Bronchial epithelial cell (primary cell): Measurements from ENCODE around the gene LGALS7. TPM values are rescaled to one million over a fixed set of nuclear protein-coding genes. Genes with fewer than 3 reads are reported as not detected.

ENCODE experiments used
- DNase-seq: peaks from one replicate; pipeline ENCODE4 v3.0.0-alpha.2; 2010; ENCODE audit warnings: low read depth
- FAIRE-seq: peaks from 2 replicates; lab custom pipeline; 2011; peaks lifted over from hg19 to GRCh38; lab: Jason Lieb, UNC
- H3K27me3 ChIP-seq: 2 replicates; pipeline ENCODE4 v1.5.1; 2011; ENCODE audit warnings: low read length; ENCODE audit not compliant: control insufficient read depth, insufficient read depth
- H3K36me3 ChIP-seq: 2 replicates; pipeline ENCODE4 v1.5.1; 2011; ENCODE audit warnings: low read length; ENCODE audit not compliant: control insufficient read depth, insufficient read depth
- H3K4me3 ChIP-seq: 2 replicates; pipeline ENCODE4 v1.5.1; 2011; ENCODE audit warnings: mild to moderate bottlenecking, low read depth, low read length, control low read depth
- CTCF ChIP-seq: IDR thresholded peaks from 2 replicates; pipeline ENCODE4 v1.5.1; 2011; ENCODE audit warnings: mild to moderate bottlenecking, moderate library complexity, low read length, control low read depth, inconsistent platforms; ENCODE audit not compliant: insufficient read depth, severe bottlenecking
- total RNA-seq: library from RNA; depleted of rRNA; stranded (reverse); fragments of >200 nt; gene quantifications from 2 replicates; pipeline ENCODE4 v1.2.1, GENCODE V29; 2014

Gene LGALS7
- total RNA-seq, 1 donor from 2014 or later, result 406 TPM

DNA sequence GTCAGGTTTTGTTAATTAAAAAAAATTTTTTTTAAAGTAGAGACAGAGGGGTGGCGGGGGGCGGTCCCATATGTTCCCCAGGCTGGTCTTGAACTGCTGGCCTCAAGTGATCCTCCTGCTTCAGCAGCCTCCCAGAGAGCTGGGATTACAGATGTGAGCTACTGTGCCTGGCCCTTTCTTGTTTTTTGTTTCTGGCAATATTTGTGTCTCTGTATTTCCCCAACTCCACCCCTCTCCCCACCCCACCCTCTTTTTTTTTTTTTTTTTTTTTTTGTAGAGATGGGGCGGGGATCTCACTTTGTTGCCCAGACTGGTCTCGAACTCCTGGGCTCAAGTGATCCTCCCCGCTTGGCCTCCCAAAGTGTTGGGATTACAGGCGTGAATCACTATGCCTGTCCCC, 28.4 kb downstream of the LGALS7 start:
- H3K4me3 ChIP-seq, result no peak overlapping the region
- TF ChIP-seq CTCF, result no peak
- FAIRE-seq, result no peak
- DNase-seq, result no peak
- H3K36me3 ChIP-seq, result no peaks in the 10 kb centered on the region
- no peaks in the 10 kb centered on the region for H3K27me3 ChIP-seq

- no peak for FAIRE-seq
- no peak for DNase-seq
- TF ChIP-seq CTCF, result no peak
These were observed 29.0 kb downstream of the LGALS7 start, which contains the start of gene CAPN12 for GRCh38 chr19:38744298-38744681. Gene CAPN12, minus strand, starts transcription at chr19:38744474. Its CDS starts 309 bp downstream, at chr19:38744165.

DNA sequence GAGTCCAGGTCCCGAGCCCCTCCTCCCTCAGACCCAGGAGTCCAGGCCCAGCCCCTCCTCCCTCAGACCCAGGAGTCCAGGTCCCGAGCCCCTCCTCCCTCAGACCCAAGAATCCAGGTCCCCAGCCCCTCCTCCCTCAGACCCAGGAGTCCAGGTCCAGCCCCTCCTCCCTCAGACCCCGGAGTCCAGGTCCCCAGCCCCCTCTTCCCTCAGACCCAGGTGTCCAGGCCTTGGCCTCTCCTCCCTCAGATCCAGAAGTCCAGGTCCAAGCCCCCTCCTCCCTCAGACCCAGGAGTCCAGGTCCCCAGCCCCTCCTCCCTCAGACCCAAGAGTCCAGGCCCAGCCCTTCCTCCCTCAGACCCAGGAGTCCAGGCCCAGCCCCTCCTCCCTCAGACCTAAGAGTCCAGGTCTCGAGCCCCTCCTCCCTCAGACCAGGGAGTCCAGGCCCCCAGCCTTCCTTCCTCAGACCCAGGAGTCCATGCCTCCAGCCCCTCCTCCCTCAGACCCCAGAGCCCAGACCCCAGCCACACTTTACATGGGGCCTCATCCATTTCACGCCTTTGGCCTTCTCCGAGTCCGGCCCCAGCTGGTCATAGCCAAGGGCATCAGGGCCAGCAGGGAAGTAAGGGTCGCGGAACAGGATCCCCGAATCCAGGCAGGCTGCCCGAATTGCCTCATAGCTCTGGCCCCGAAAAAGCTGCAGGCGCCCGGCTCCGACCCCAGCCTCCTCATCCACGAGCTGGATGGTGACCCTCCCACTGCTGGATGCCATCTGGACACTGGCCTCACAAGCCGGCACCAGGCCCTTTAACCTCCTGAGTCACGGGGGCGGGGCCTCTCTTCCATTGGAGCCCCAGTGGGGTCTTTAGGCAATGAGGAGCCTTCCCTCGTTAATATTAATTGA, 29.7 kb downstream of the LGALS7 start:
- Histone ChIP-seq H3K27me3 (no peaks in the 10 kb centered on the region), H3K36me3 (no peaks in the 10 kb centered on the region), H3K4me3 (no peak overlapping the region)
- TF ChIP-seq CTCF, result no peak
- FAIRE-seq (no peak), DNase-seq (no peak)

More at GRCh38 chr19:38744298-38744681, 29.0 kb downstream of the LGALS7 start, which contains the start of gene CAPN12:
- Histone ChIP-seq H3K4me3 (no peak within 1 kb of the TSS), H3K36me3 (no peaks in the 10 kb centered on the region), H3K27me3 (no peaks in the 10 kb centered on the region)

DNA sequence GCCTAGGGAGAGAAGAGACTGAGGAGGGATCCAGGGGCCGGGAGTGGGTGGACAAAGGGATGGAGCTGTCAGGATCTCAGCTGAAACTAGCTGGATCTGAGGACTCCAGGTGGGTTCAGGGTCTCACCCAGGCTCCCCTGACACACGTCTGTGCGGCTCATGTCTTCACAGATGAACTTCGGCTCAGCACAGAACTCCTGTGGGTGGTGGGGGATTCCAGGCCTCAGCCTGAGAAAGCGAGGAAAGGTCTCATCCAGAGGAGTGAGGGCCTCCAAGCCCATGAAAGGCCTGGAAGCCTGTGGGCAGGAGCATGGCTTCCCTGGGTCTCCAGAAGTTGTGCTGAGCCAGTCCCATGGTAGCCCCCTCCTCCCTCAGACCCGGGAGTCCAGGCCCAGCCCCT, 30.4 kb downstream of the LGALS7 start:
- no peaks in the 10 kb centered on the region for H3K36me3 ChIP-seq
- no peak for FAIRE-seq
- H3K4me3 ChIP-seq, result no peak overlapping the region
- no peaks in the 10 kb centered on the region for H3K27me3 ChIP-seq
- no peak for TF ChIP-seq CTCF
- no peak for DNase-seq

- DNase-seq (no peak), FAIRE-seq (no peak)
- Histone ChIP-seq H3K4me3 (no peak overlapping the region), H3K36me3 (no peaks in the 10 kb centered on the region), H3K27me3 (no peaks in the 10 kb centered on the region)
- no peak for TF ChIP-seq CTCF
These were observed 31.0 kb downstream of the LGALS7 start for GRCh38 chr19:38742296-38742695.
